Naive thymus-derived CD4-positive, alpha-beta T cell (primary cell): ENCODE measurements around the gene ATP13A5. TPM values are rescaled to one million over a fixed set of nuclear protein-coding genes. Genes with fewer than 3 reads are reported as not detected.

Source experiments
- ATAC-seq: fragments of 150-1000 bp; cut with Tn5 transposase; 2 replicates; pipeline ENCODE4 v1.10.0; 2021; ENCODE audit warnings: mild to moderate bottlenecking, moderate library complexity
- CTCF ChIA-PET: fragments of 350-600 bp; sonication (Branson Sonifier 250); formaldehyde crosslinking; loops from one replicate; lab custom pipeline; 2021; ENCODE audit warnings: antibody characterized with exemption; lab: Charles Lee
- POLR2A ChIA-PET: fragments of 350-600 bp; sonication (Branson Sonifier 250); formaldehyde crosslinking; loops from one replicate; lab custom pipeline; 2021; ENCODE audit warnings: antibody characterized with exemption, inconsistent platforms; lab: Charles Lee
- DNase-seq, 9 donors: peaks; one replicate each; pipeline versions ENCODE4 v3.0.0 to v3.0.0-alpha.2; 2020 to 2022; ENCODE audit warnings: mixed read lengths in 1 of 9
- H3K27ac ChIP-seq: one replicate; pipeline ENCODE4 v1.7.0; 2013; ENCODE audit warnings: mild to moderate bottlenecking, low read depth, low read length, moderate library complexity
- H3K27me3 ChIP-seq, 2 donors: one replicate each; pipeline ENCODE4 v1.7.0; 2013; ENCODE audit warnings: low read length in 2 of 2, mild to moderate bottlenecking in 2 of 2, moderate library complexity in 2 of 2; ENCODE audit not compliant: control insufficient read depth in 2 of 2, insufficient read depth in 2 of 2
- H3K36me3 ChIP-seq, 3 experiments: 1 replicate in 2 of 3; 2 replicates in 1 of 3; pipeline ENCODE4 v1.7.0; 2013; ENCODE audit warnings: low read length in 3 of 3, mild to moderate bottlenecking in 3 of 3, moderate library complexity in 1 of 3; ENCODE audit not compliant: insufficient read depth in 3 of 3, control insufficient read depth in 2 of 3
- H3K4me1 ChIP-seq, 2 donors: one replicate each; pipeline ENCODE4 v1.7.0; 2013; ENCODE audit warnings: low read length in 2 of 2, mild to moderate bottlenecking in 2 of 2, moderate library complexity in 1 of 2; ENCODE audit not compliant: control insufficient read depth in 2 of 2, insufficient read depth in 2 of 2
- H3K4me3 ChIP-seq: 2 replicates; pipeline ENCODE4 v1.7.0; 2013; ENCODE audit warnings: mild to moderate bottlenecking, low read length
- H3K9me3 ChIP-seq, 3 experiments: 1 replicate in 2 of 3; 2 replicates in 1 of 3; pipeline ENCODE4 v1.7.0; 2013; ENCODE audit warnings: low read length in 3 of 3; ENCODE audit not compliant: control insufficient read depth in 2 of 3
- H3K27ac Mint-ChIP-seq, 9 donors: one replicate each; pipeline ENCODE4 v1.8.0; 2020 to 2022; ENCODE audit warnings: mixed read lengths in 9 of 9, mild to moderate bottlenecking in 8 of 9, moderate library complexity in 5 of 9, inconsistent platforms in 2 of 9
- H3K27me3 Mint-ChIP-seq, 5 donors: one replicate each; pipeline ENCODE4 v1.8.0; 2021 to 2022; ENCODE audit warnings: mixed read lengths in 5 of 5, mild to moderate bottlenecking in 1 of 5
- H3K36me3 Mint-ChIP-seq, 5 donors: one replicate each; pipeline ENCODE4 v1.8.0; 2020 to 2022; ENCODE audit warnings: mixed read lengths in 5 of 5, mild to moderate bottlenecking in 3 of 5, inconsistent platforms in 1 of 5
- H3K4me1 Mint-ChIP-seq, 7 donors: one replicate each; pipeline ENCODE4 v1.8.0; 2020 to 2022; ENCODE audit warnings: mixed read lengths in 7 of 7, mild to moderate bottlenecking in 3 of 7, inconsistent platforms in 1 of 7
- H3K4me3 Mint-ChIP-seq, 10 donors: one replicate each; pipeline ENCODE4 v1.8.0; 2020 to 2022; ENCODE audit warnings: mild to moderate bottlenecking in 10 of 10, mixed read lengths in 10 of 10, moderate library complexity in 6 of 10, inconsistent platforms in 2 of 10
- H3K9me3 Mint-ChIP-seq, 11 donors: one replicate each; pipeline ENCODE4 v1.8.0; 2020 to 2022; ENCODE audit warnings: mixed read lengths in 11 of 11, mild to moderate bottlenecking in 4 of 11, inconsistent platforms in 1 of 11, moderate library complexity in 1 of 11
- intact Hi-C, 2 donors: fragments of 100-400 bp; cut with micrococcal nuclease; formaldehyde crosslinking; loops; one replicate each; pipeline ENCODE4 v1.15.1; 2023
- polyA plus RNA-seq, 2 donors: library from polyadenylated mRNA; unstranded; fragments of 300-500 nt; fragmentation: Illumina TruSeq; gene quantifications; one replicate each; pipeline ENCODE4 v1.2.3, GENCODE V29; 2021
- total RNA-seq, 6 experiments: library from RNA in 5 of 6; stranded (reverse) in 5 of 6; gene quantifications; 1 replicate in 5 of 6; 2 replicates in 1 of 6; pipeline ENCODE4 v1.2.3 and lab custom pipeline; 2021 to 2026

The ATP13A5 gene
- total and polyA plus RNA-seq, 7 experiments from 2014 or later, result not detected

DNA sequence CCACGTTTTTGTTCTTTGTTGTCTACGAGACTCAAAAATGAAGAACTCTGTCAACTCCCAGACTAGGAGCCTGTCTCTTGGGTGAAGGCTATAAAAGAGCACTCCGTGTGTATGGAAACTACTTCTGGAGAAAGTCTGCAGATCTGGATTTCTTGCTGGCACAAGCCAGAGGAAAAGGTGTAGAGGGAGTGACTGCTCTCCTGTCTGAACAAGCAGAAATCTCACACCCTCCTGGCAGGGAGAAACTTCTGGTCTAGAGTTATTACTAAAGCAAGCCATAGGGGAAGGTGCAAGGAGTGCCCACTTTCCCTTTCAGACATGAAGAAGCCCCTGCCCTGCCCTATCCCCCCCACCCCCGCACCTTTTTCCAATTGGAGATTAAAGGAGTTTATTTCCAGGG lies 128.1 kb downstream of the ATP13A5 start:
- no peak overlapping the region for H3K4me3 Mint-ChIP-seq
- H3K4me1 Mint-ChIP-seq, result no peaks in the 10 kb centered on the region
- peaks cover 0 to 20% (median 9%) of the 10 kb centered on the region in 5 donors for H3K27me3 Mint-ChIP-seq
- no peak overlapping the region for H3K27ac Mint-ChIP-seq
- intact Hi-C loops, result no loop called here
- Histone ChIP-seq H3K4me3 (no peak overlapping the region), H3K4me1 (no peaks in the 10 kb centered on the region), H3K27ac (no peak overlapping the region), H3K27me3 (no peaks in the 10 kb centered on the region), H3K36me3 (no peaks in the 10 kb centered on the region), H3K9me3 (peaks cover 0 to 28% (median 0%) of the 10 kb centered on the region in 3 experiments)
- peaks cover 0 to 15% (median 0%) of the 10 kb centered on the region in 5 donors for H3K36me3 Mint-ChIP-seq
- ATAC-seq, result no peak
- CTCF ChIA-PET, result no interaction called here
- POLR2A ChIA-PET, result no interaction called here
- H3K9me3 Mint-ChIP-seq, result peaks cover 14 to 56% (median 29%) of the 10 kb centered on the region in 11 donors
- DNase-seq, result no peak

DNA sequence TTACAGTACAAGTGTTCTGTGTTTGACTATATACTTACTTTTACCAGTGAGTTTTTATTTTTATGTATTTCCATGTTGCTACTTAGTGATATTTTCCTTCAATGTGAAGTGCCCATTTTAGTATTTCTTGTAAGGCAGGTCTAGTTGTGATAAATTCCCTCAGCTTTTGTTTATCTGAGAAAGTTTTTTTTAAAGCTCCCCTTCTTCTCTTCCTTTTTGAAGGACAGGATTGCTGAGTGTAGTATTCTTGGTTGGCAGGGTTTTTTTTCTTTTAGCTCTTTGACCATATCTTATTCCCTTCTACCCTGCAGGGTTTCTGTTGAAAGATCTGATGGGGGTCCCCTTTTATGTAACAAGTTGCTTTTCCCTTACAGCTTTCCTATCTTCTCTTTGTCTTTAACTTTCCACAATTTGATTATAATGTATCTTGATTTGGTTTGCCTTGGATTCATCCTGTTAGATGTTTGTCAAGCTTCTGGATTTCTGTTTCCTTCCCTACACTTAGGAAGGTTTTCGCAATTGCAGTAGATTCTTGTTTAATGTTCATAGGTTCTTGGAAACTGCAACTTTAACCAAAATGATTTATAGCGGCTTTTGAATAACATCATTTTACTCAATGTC lies 129.6 kb downstream of the ATP13A5 start:
- Mint-ChIP-seq H3K27ac (no peak overlapping the region), H3K36me3 (peaks cover 0 to 15% (median 0%) of the 10 kb centered on the region in 5 donors), H3K4me1 (no peaks in the 10 kb centered on the region), H3K9me3 (peaks cover 20 to 56% (median 33%) of the 10 kb centered on the region in 11 donors), H3K4me3 (no peak overlapping the region), H3K27me3 (peaks cover 0 to 21% (median 15%) of the 10 kb centered on the region in 5 donors)
- DNase-seq (no peak), ATAC-seq (no peak)
- H3K9me3 ChIP-seq, result peaks cover 0 to 28% (median 0%) of the 10 kb centered on the region in 3 experiments
- no peaks in the 10 kb centered on the region for H3K36me3 ChIP-seq
- POLR2A ChIA-PET, result no interaction called here
- no peaks in the 10 kb centered on the region for H3K4me1 ChIP-seq
- no peak overlapping the region for H3K4me3 ChIP-seq
- CTCF ChIA-PET, result no interaction called here
- H3K27ac ChIP-seq, result no peak overlapping the region
- intact Hi-C loops, result no loop called here
- H3K27me3 ChIP-seq, result no peaks in the 10 kb centered on the region

DNA sequence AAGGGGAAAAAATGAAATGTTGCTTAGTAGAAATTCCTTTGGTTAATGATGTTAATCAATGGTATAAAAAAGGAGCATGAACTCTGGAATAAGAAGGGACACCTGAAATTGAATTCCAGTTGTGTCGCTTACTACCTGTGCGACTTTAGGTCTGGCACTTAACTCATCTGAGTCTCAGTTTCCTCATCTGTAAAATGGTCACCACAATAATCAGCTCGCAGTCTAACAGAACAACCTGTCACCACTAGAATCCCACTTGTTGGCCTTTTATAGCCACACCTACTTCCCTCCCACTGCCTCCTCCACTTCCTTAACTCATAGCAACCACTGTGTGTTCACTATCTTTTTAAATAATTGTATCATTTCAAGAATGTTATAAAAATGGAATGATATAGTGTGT lies 135.0 kb downstream of the ATP13A5 start:
- Histone ChIP-seq H3K4me3 (no peak overlapping the region), H3K36me3 (no peaks in the 10 kb centered on the region), H3K4me1 (no peaks in the 10 kb centered on the region), H3K9me3 (peaks cover 0 to 5% (median 0%) of the 10 kb centered on the region in 3 experiments), H3K27ac (no peak overlapping the region), H3K27me3 (peaks cover 0 to 11% of the 10 kb centered on the region in 2 donors)
- Mint-ChIP-seq H3K9me3 (peaks cover 5 to 27% (median 16%) of the 10 kb centered on the region in 11 donors), H3K4me1 (peaks cover 0 to 6% (median 0%) of the 10 kb centered on the region in 7 donors), H3K4me3 (no peak overlapping the region), H3K27me3 (peaks cover 40 to 62% (median 47%) of the 10 kb centered on the region in 5 donors), H3K27ac (no peak overlapping the region), H3K36me3 (peaks cover 0 to 8% (median 0%) of the 10 kb centered on the region in 5 donors)
- ATAC-seq (no peak), DNase-seq (no peak)
- ChIA-PET CTCF (no interaction called here), POLR2A (no interaction called here)
- intact Hi-C loops, result no loop called here

DNA sequence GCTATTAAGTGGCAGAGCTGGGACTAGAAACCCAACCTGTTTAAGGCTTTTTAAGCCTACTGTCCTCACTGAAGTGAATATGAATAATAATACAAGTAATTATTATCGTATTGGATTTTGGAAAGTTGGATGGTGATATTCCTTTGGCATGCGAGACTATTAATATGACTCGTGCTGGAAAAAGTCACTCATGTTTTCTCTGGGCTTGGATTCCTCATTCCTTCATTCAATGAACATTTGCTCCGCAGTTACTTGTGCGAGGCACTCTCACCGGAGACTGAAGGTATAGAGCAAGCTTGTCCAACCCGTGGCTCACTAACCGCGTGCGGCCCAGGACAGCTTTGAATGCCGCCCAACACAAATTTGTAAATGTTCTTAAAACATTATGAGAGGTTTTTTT lies 136.8 kb downstream of the ATP13A5 start:
- H3K4me3 Mint-ChIP-seq, result peak overlapping the region in 4 of 10 donors; percentile 9 to 42 (median 36)
- Histone ChIP-seq H3K4me3 (no peak overlapping the region), H3K27me3 (peaks cover 0 to 11% of the 10 kb centered on the region in 2 donors), H3K36me3 (no peaks in the 10 kb centered on the region), H3K27ac (no peak overlapping the region), H3K9me3 (no peaks in the 10 kb centered on the region), H3K4me1 (no peaks in the 10 kb centered on the region)
- H3K36me3 Mint-ChIP-seq, result peaks cover 0 to 4% (median 0%) of the 10 kb centered on the region in 5 donors
- H3K27ac Mint-ChIP-seq, result no peak overlapping the region
- ChIA-PET POLR2A (no interaction called here), CTCF (no interaction called here)
- H3K9me3 Mint-ChIP-seq, result peaks cover 0 to 17% (median 5%) of the 10 kb centered on the region in 11 donors
- peaks cover 0 to 6% (median 0%) of the 10 kb centered on the region in 7 donors for H3K4me1 Mint-ChIP-seq
- ATAC-seq (no peak), DNase-seq (no peak)
- peaks cover 40 to 64% (median 55%) of the 10 kb centered on the region in 5 donors for H3K27me3 Mint-ChIP-seq
- intact Hi-C loops, result no loop called here

DNA sequence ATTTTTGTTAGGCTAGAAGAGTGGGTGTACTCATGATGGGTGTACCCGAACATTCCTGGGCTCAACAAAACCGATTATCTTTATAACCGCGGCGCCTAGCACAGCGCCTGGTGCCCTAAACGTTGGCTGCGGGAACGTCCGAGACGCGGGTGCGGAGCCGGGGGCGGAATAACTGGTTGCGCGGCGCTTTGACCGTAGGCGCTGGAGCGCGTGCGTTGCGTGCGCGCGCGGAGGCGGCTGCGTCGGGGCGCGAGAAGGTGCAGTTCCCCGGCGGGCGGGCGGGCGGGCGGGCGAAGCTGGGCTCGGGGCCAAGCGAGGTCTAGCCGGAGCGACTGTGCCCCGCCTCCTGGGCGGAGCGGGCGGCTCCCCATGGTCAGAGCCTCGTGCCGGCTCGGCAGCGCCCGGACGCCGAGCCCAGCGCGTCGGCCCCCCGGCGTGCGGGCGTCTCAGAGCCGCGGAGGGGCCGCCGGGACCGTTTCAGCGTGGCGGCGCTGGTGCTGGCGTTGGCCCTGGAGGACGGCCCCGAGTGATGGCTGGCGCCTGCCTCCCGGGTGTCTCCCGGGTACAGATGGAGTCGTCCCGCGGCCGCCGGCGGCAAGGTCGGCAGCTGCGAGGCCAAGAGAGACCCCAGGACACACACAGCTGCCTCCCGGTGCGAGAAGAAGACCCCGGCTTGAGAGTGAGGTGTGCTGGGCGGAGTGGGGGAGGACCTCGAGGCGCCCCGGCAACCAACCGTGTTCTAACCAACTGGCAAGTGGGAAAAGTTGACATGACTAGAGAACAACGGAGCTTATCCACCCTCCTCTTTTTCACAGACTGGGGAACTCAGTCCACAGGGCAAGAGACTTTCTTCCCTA lies 137.5 kb downstream of the ATP13A5 start, which contains the start of gene PLAAT1:
Gene PLAAT1 (plus strand): TSS at position 373 of the 857 bp plus-strand sequence. CDS start 14,429 bp downstream, outside the sequence.
- no peaks in the 10 kb centered on the region for H3K36me3 ChIP-seq
- H3K36me3 Mint-ChIP-seq, result peaks cover 0 to 4% (median 0%) of the 10 kb centered on the region in 5 donors
- peaks cover 0 to 11% of the 10 kb centered on the region in 2 donors for H3K27me3 ChIP-seq
- no peak within 1 kb of the TSS for H3K27ac ChIP-seq
- ChIA-PET CTCF (no interaction called here), POLR2A (no interaction called here)
- intact Hi-C loops, result no loop called here
- H3K27me3 Mint-ChIP-seq, result peaks cover 40 to 62% (median 55%) of the 10 kb centered on the region in 5 donors
- peak within 1 kb of the TSS in 9 of 10 donors; percentile 6 to 78 (median 52) for H3K4me3 Mint-ChIP-seq
- ATAC-seq (no peak), DNase-seq (peak in 1 of 9 donors; percentile 22)
- no peak within 1 kb of the TSS for H3K27ac Mint-ChIP-seq
- H3K9me3 ChIP-seq, result no peaks in the 10 kb centered on the region
- peaks cover 0 to 6% (median 0%) of the 10 kb centered on the region in 7 donors for H3K4me1 Mint-ChIP-seq
- H3K4me1 ChIP-seq, result no peaks in the 10 kb centered on the region
- H3K9me3 Mint-ChIP-seq, result peaks cover 0 to 14% (median 3%) of the 10 kb centered on the region in 11 donors
- no peak within 1 kb of the TSS for H3K4me3 ChIP-seq

DNA sequence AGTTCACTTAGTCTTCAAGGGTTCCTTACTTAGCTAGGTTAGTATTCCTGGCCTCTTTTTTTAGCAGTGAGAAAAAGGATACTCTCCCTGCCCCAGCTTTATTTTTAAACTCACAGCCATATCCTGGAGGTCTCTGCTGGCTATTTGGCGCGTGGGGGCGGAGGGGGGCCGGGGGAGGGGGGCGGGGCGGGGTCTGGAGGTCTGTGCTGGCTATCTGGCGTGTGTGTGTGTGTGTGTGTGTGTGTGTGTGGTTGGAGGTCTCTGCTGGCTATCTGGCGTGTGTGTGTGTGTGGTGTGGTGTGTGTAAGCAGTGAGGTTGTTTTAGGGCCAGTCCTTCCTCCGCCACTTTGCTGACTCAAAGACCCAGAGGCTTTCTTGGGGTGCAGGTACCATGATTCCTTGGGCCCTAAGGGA lies 138.1 kb downstream of the ATP13A5 start:
- Mint-ChIP-seq H3K9me3 (peaks cover 0 to 8% (median 3%) of the 10 kb centered on the region in 11 donors), H3K36me3 (peaks cover 0 to 4% (median 0%) of the 10 kb centered on the region in 5 donors), H3K27ac (no peak overlapping the region), H3K4me3 (peak overlapping the region in 9 of 10 donors; percentile 6 to 78 (median 52)), H3K27me3 (peaks cover 40 to 62% (median 50%) of the 10 kb centered on the region in 5 donors), H3K4me1 (peaks cover 0 to 6% (median 0%) of the 10 kb centered on the region in 7 donors)
- DNase-seq, result no peak
- H3K9me3 ChIP-seq, result no peaks in the 10 kb centered on the region
- peaks cover 0 to 11% of the 10 kb centered on the region in 2 donors for H3K27me3 ChIP-seq
- no peaks in the 10 kb centered on the region for H3K36me3 ChIP-seq
- POLR2A ChIA-PET, result no interaction called here
- no peak for ATAC-seq
- no peaks in the 10 kb centered on the region for H3K4me1 ChIP-seq
- intact Hi-C loops, result no loop called here
- CTCF ChIA-PET, result no interaction called here
- no peak overlapping the region for H3K4me3 ChIP-seq
- no peak overlapping the region for H3K27ac ChIP-seq
